HL-60 (cell line): ENCODE data around the gene EHHADH.

Experiments used
- DNase-seq, 2 experiments: peaks; one replicate each; pipeline ENCODE4 v3.0.0-alpha.2; 2010 to 2020; ENCODE audit warnings: low read depth in 1 of 2, low spot score in 1 of 2
- H3K27ac ChIP-seq: fragments of 250-450 bp; sonication (Bioruptor Pico); replicated peaks from 2 replicates; pipeline ENCODE4 v1.5.1; 2020; ENCODE audit warnings: mild to moderate bottlenecking, moderate library complexity
- H3K27me3 ChIP-seq: fragments of 250-450 bp; sonication (Bioruptor Pico); 2 replicates; pipeline ENCODE4 v1.5.1; 2021; ENCODE audit warnings: mild to moderate bottlenecking, moderate library complexity; ENCODE audit not compliant: insufficient read depth, poor library complexity, severe bottlenecking
- H3K4me3 ChIP-seq: replicated peaks from 2 replicates; pipeline ENCODE4 v1.5.1; 2011; ENCODE audit warnings: mild to moderate bottlenecking, control low read depth, low read length; ENCODE audit not compliant: insufficient read depth
- CTCF ChIP-seq: IDR thresholded peaks from one replicate; pipeline ENCODE4 v1.5.1; 2011; ENCODE audit warnings: low read length, control low read depth, inconsistent platforms; ENCODE audit not compliant: insufficient read depth
- GABPA ChIP-seq: IDR thresholded peaks from 2 replicates; pipeline ENCODE4 v1.6.1; 2012; ENCODE audit warnings: low read depth
- POLR2AphosphoS5 ChIP-seq: IDR thresholded peaks from 2 replicates; pipeline ENCODE4 v1.6.1; 2012; ENCODE audit warnings: low read depth
- REST ChIP-seq: IDR thresholded peaks from 2 replicates; pipeline ENCODE4 v1.6.1; 2012; ENCODE audit warnings: low read depth; ENCODE audit not compliant: insufficient replicate concordance
- SPI1 ChIP-seq: IDR thresholded peaks from 2 replicates; pipeline ENCODE4 v1.6.1; 2012; ENCODE audit warnings: low read depth, mild to moderate bottlenecking, borderline replicate concordance

EHHADH gene

GRCh38 chr3:185215873-185216606 lies 37.8 kb downstream of the EHHADH start:
- DNase-seq, result no peak
- H3K27ac ChIP-seq, result no peak overlapping the region
- no peak overlapping the region for H3K4me3 ChIP-seq
- no peaks in the 10 kb centered on the region for H3K27me3 ChIP-seq
- TF ChIP-seq CTCF (peak; percentile 32), GABPA (no peak)

- H3K27me3 ChIP-seq, result no peaks in the 10 kb centered on the region
- H3K4me3 ChIP-seq, result no peak overlapping the region
- H3K27ac ChIP-seq, result no peak overlapping the region
- TF ChIP-seq REST (no peak), CTCF (no peak), POLR2AphosphoS5 (no peak), GABPA (no peak), SPI1 (no peak)
- DNase-seq, result no peak
Observed at GRCh38 chr3:185212559-185212958, 41.3 kb downstream of the EHHADH start.

GRCh38 chr3:185212086-185212485 lies 41.8 kb downstream of the EHHADH start:
- H3K27me3 ChIP-seq, result no peaks in the 10 kb centered on the region
- TF ChIP-seq SPI1, result no peak
- TF ChIP-seq GABPA, result no peak
- no peak for TF ChIP-seq REST
- H3K27ac ChIP-seq, result no peak overlapping the region
- no peak for DNase-seq
- H3K4me3 ChIP-seq, result no peak overlapping the region

- Histone ChIP-seq H3K4me3 (no peak overlapping the region), H3K27ac (no peak overlapping the region), H3K27me3 (no peaks in the 10 kb centered on the region)
- DNase-seq, result no peak
- TF ChIP-seq POLR2AphosphoS5 (no peak), REST (no peak), SPI1 (no peak), CTCF (no peak), GABPA (no peak)
Observed at GRCh38 chr3:185210621-185211142, 43.2 kb downstream of the EHHADH start.
